Lung (tissue), 12 donors: ENCODE results near the gene ASPA. TPM values are rescaled to one million over a fixed set of nuclear protein-coding genes. Genes with fewer than 3 reads are reported as not detected.

Source experiments
- ATAC-seq: fragments of 200-7000 bp; cut with Tn5 transposase; one replicate; pipeline ENCODE4 v1.9.1; 2020; ENCODE audit warnings: moderate number of reproducible peaks; ENCODE audit not compliant: insufficient read depth, low FRiP score
- DNase-seq, 3 donors: peaks; one replicate each; pipeline ENCODE4 v3.0.0-alpha.2; 2013 to 2017
- H3K27ac ChIP-seq, 2 donors: one replicate each; pipeline ENCODE4 v1.5.1; 2013; ENCODE audit warnings: mild to moderate bottlenecking in 2 of 2, moderate library complexity in 2 of 2, control low read depth in 1 of 2, inconsistent platforms in 1 of 2, low read depth in 1 of 2, low read length in 1 of 2
- H3K27me3 ChIP-seq, 3 donors: one replicate each; pipeline ENCODE4 v1.5.1; 2013; ENCODE audit warnings: low read length in 2 of 3; ENCODE audit not compliant: control insufficient read depth in 3 of 3, insufficient read depth in 3 of 3
- H3K36me3 ChIP-seq, 4 donors: one replicate each; pipeline ENCODE4 v1.5.1; 2013; ENCODE audit warnings: low read length in 4 of 4, mild to moderate bottlenecking in 1 of 4, moderate library complexity in 1 of 4; ENCODE audit not compliant: control insufficient read depth in 4 of 4, insufficient read depth in 4 of 4
- H3K4me1 ChIP-seq, 5 donors: one replicate each; pipeline ENCODE4 v1.5.1; 2013; ENCODE audit warnings: low read length in 5 of 5, mild to moderate bottlenecking in 2 of 5, moderate library complexity in 1 of 5; ENCODE audit not compliant: control insufficient read depth in 5 of 5, insufficient read depth in 5 of 5
- H3K4me3 ChIP-seq: one replicate; pipeline ENCODE4 v1.5.1; 2013; ENCODE audit warnings: mild to moderate bottlenecking, control low read depth, moderate library complexity
- H3K9ac ChIP-seq, 2 donors: one replicate each; pipeline ENCODE4 v1.5.1; 2013; ENCODE audit warnings: low read length in 2 of 2, control low read depth in 1 of 2; ENCODE audit not compliant: insufficient read depth in 1 of 2
- H3K9me3 ChIP-seq, 4 donors: one replicate each; pipeline ENCODE4 v1.5.1; 2013; ENCODE audit warnings: low read length in 3 of 4, mild to moderate bottlenecking in 1 of 4, moderate library complexity in 1 of 4; ENCODE audit not compliant: control insufficient read depth in 4 of 4, insufficient read depth in 3 of 4
- CTCF ChIP-seq: IDR thresholded peaks from 2 replicates; pipeline ENCODE4 v1.5.1; 2012; ENCODE audit warnings: mild to moderate bottlenecking; ENCODE audit errors: control extremely low read depth, extremely low read depth
- WGBS, 2 donors: extraction: QIAGEN DNeasy Blood & Tissue Kit; methylation state at CpG; one replicate each; pipeline ENCODE4 v1.1.7; 2013; 5-methylcytosine and 5-hydroxymethylcytosine counted together
- polyA plus RNA-seq, 2 donors: library from polyadenylated mRNA; stranded (reverse); fragments of 200-250 nt; gene quantifications; one replicate each; pipeline ENCODE4 v1.2.1, GENCODE V29; 2013
- total RNA-seq, 2 donors: library from RNA; depleted of rRNA in 1 of 2; stranded (reverse); fragments of >200 nt in 1 of 2; gene quantifications; one replicate each; pipeline ENCODE4 v1.2.1, GENCODE V29; 2014 to 2021
- donor health status: control.
- donor health status: control.
- donor health status: Bipolar disorder and iron deficiency.
- donor health status: healthy.
- donor health status: DM: yes; HTN: yes; CAD: no.

ASPA gene
- total and polyA plus RNA-seq, 4 donors, result 0.31 to 17.5 (median 1.8) TPM

GRCh38 chr17:3552916-3553315, 77.1 kb downstream of the ASPA start:
- 80 to 91% methylated on average over 7 of the region's 7 CpGs for WGBS, 2 donors
- Histone ChIP-seq H3K9me3 (no peaks in the 10 kb centered on the region), H3K4me1 (peaks cover 0 to 8% (median 0%) of the 10 kb centered on the region in 5 donors), H3K9ac (no peak overlapping the region), H3K27me3 (no peaks in the 10 kb centered on the region), H3K4me3 (no peak overlapping the region), H3K27ac (no peak overlapping the region), H3K36me3 (no peaks in the 10 kb centered on the region)
- no peak for TF ChIP-seq CTCF
- DNase-seq, result no peak
- no peak for ATAC-seq

Other genes with a start within 250 kb of the ASPA start
- gene OR3A1, start 177.6 kb upstream of the ASPA start, total RNA-seq, result not detected
- gene OR3A1, start 177.6 kb upstream of the ASPA start, polyA plus RNA-seq, result not detected
- under 1 TPM in 1 of 2 donors, not detected in 1; 0.37 TPM for gene OR3A2, start 89.7 kb upstream of the ASPA start, total RNA-seq
- gene OR3A2, start 89.7 kb upstream of the ASPA start, polyA plus RNA-seq, result under 1 TPM in 1 of 2 donors, not detected in 1; 0.10 TPM
- not detected for gene OR1E1, start 77.6 kb upstream of the ASPA start, total RNA-seq
- gene OR1E1, start 77.6 kb upstream of the ASPA start, polyA plus RNA-seq, result not detected
- under 1 TPM in 1 of 2 donors, not detected in 1; 0.63 TPM for gene OR3A3, start 64.6 kb upstream of the ASPA start, total RNA-seq
- gene OR3A3, start 64.6 kb upstream of the ASPA start, polyA plus RNA-seq, result not detected
- not detected for gene OR1E2, start 42.2 kb upstream of the ASPA start, total RNA-seq
- gene OR1E2, start 42.2 kb upstream of the ASPA start, polyA plus RNA-seq, result not detected
- not detected for gene SPATA22, start 4.2 kb upstream of the ASPA start, total RNA-seq
- under 1 TPM; 0.06 to 0.12 TPM for gene SPATA22, start 4.2 kb upstream of the ASPA start, polyA plus RNA-seq
- gene TRPV3, start 81.8 kb downstream of the ASPA start, total RNA-seq, result under 1 TPM; 0.46 to 0.91 TPM
- under 1 TPM; 0.10 to 0.20 TPM for gene TRPV3, start 81.8 kb downstream of the ASPA start, polyA plus RNA-seq
- gene TRPV1, start 133.4 kb downstream of the ASPA start, total RNA-seq, result 1 to 10 TPM; 3.4 to 6.6 TPM
- gene TRPV1, start 133.4 kb downstream of the ASPA start, polyA plus RNA-seq, result 1 to 10 TPM; 1.4 to 2.6 TPM
- 10 to 100 TPM; 15.9 to 16.8 TPM for gene SHPK, start 160.3 kb downstream of the ASPA start, total RNA-seq
- 1 to 10 TPM; 4.9 to 6.7 TPM for gene SHPK, start 160.3 kb downstream of the ASPA start, polyA plus RNA-seq
- 10 to 100 TPM; 14.3 to 24.9 TPM for gene CTNS, start 160.8 kb downstream of the ASPA start, total RNA-seq
- gene CTNS, start 160.8 kb downstream of the ASPA start, polyA plus RNA-seq, result 10 to 100 TPM in 1 of 2 donors, 1 to 10 TPM in 1; 7.7 to 24.1 TPM
- 100 to 1,000 TPM in 1 of 2 donors, 10 to 100 TPM in 1; 71.0 to 146 TPM for gene TAX1BP3, start 192.6 kb downstream of the ASPA start, total RNA-seq
- gene TAX1BP3, start 192.6 kb downstream of the ASPA start, polyA plus RNA-seq, result 100 to 1,000 TPM in 1 of 2 donors, 10 to 100 TPM in 1; 69.7 to 123 TPM
- 10 to 100 TPM; 10.9 to 40.0 TPM for gene EMC6, start 192.8 kb downstream of the ASPA start, total RNA-seq
- 10 to 100 TPM; 85.0 to 93.4 TPM for gene EMC6, start 192.8 kb downstream of the ASPA start, polyA plus RNA-seq
- 1 to 10 TPM; 2.0 to 4.7 TPM for gene P2RX5, start 220.2 kb downstream of the ASPA start, total RNA-seq
- gene P2RX5, start 220.2 kb downstream of the ASPA start, polyA plus RNA-seq, result 1 to 10 TPM; 1.3 to 4.7 TPM
- gene HASPIN, start 247.9 kb downstream of the ASPA start, total RNA-seq, result 1 to 10 TPM in 1 of 2 donors, under 1 TPM in 1; 0.55 to 1.1 TPM
- gene HASPIN, start 247.9 kb downstream of the ASPA start, polyA plus RNA-seq, result under 1 TPM; 0.24 to 0.47 TPM